Middle frontal gyrus (tissue), 1 donor: ENCODE measurements around the gene CCL2.

Source experiments
- DNase-seq: peaks from one replicate; pipeline ENCODE4 v3.0.0-alpha.2; 2015; ENCODE audit warnings: low spot score; ENCODE audit errors: extremely low spot score

The CCL2 gene

DNA sequence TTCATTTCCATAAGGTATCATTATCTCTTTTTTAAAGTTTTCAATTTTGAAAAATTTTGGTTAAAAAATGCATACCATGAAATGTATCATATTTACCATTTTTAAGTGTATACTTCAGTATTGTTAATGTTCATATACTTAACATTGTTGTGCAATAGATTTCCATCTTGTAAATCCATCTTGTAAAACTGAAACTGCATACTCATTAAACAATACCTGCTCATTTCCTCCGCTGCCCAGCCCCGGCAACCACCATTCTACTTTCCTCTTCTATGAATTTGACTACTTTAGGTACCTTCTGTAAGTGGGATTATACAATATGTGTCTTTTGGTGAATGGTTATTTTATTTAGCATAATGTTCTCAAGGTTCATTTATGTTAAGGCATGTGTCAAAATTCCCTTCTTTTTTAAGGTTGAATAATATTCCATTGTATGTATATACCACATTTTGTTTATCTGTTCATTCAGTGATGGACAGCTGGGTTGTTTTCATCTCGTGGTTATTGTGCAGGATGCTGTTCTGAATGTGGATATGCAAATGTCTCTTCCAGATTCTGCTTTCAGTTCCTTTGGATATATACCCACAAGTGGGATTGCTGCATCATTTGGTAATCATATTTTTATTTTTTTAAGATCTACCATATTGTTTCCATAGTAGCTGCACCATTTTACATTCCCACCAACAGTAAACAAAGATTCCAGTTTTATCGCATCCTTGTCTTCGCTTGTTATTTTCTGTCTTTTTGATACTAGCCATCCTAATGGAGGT is 6.7 kb downstream of the CCL2 start:
- DNase-seq, result no peak

DNA sequence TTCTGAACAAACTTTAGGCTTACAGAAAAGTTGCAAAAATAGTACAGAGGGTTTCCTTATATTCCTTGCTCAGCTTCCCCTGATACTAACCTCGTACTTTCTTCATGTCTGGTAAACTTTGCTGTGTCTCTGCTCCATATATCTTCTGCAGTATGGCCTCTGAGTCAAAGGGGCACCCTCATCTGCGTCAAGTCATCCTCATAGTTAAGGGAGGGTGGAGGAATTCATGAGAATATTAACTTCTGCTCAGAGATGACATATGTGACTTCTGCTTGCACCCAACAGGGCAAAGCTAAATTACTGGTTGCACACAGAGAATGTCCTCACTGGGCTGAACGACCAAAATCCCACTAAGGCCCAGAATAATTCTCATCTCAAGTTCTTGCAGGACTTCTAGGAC is 10.6 kb downstream of the CCL2 start:
- DNase-seq, result no peak

DNA sequence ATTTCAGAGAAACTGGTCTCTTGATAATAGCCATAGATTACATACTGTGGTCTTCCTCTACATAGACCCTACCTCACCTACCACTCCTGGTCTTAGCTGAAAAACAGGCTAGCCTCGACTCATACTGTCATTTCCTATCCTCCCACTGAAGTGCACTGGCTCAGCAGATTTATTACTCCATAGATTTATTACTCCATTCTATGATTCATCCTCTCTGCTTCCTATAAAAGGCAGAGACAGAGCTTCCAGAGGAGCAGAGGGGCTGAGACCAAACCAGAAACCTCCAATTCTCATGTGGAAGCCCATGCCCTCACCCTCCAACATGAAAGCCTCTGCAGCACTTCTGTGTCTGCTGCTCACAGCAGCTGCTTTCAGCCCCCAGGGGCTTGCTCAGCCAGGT is 14.9 kb downstream of the CCL2 start, which contains the start of gene CCL7:
Gene CCL7 (plus strand): TSS at position 253 of the 400 bp plus-strand sequence. CDS start 70 bp downstream, at position 323.
- no peak for DNase-seq

DNA sequence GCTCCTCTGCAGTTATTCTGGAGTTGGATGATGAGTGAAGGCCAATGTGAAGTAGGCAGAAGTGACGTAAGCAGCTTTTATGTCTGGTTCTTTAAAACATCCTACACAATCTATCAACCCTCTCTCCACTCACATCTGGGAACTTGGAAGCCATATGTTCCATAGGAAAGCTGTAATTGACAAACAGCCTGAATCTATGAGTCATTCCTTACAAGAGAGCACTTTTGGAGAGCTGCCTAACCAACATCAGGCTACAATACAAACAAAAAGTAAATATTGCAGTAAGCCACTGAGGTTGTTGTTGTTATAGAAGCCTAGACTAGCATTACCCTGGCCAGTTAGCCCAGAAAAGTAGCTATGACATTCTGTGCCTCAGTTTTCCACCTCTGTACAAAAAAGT is 20.8 kb downstream of the CCL2 start:
- no peak for DNase-seq

DNA sequence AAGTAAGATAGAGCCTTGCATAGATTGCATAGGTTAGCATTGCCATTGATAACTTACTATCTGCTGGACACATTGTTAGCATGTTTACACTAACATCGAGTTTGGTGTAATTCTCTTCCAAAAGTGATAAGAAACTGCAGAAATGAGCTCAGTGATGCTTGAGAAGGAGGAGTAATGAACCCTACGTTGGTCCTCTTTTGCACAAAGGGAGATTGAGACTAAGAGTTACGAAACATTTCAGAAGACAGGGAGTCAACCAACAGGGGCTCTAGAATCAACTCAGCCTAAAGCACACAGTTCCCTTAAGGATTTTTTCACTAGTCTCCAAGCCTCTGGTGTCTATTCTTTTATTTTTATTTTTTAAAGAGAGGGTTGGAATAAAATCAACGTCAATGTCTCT is 21.7 kb downstream of the CCL2 start:
- no peak for DNase-seq

DNA sequence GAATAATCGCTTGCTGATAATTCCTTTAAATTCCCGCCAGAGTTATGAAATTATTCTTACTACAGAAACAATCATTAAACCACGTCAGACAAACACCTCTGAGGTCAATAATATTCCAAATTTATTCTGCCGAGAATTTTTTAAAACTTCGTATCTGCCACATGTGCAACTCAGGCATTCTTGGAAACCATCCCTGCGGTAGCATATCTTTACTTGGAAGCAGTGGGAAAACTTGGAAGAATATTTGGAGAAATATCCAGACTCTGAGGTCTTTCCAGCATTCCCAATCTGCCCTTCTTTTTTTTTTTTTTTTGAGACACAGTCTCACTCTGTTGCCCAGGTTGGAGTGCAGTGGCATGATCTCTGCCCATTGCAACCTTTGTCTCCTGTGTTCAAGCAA is 28.5 kb downstream of the CCL2 start:
- no peak for DNase-seq

DNA sequence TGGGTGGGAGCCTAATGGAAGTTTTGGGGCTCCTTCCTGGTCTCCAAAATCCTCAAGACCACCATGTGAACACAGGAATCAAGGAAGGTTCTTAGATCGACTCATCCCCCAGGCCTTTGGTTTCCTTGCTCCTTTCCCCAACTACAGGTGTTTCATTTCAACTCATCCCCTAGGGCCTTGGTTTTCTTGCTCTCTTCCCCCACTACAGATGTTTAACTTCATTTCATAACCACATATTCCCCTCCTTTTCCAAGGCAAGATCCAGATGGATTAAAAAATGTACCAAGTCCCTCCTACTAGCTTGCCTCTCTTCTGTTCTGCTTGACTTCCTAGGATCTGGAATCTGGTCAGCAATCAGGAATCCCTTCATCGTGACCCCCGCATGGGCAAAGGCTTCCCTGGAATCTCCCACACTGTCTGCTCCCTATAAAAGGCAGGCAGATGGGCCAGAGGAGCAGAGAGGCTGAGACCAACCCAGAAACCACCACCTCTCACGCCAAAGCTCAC is 30.3 kb downstream of the CCL2 start, which contains the start of gene CCL11:
Gene CCL11 (plus strand): TSS at position 457 of the 507 bp plus-strand sequence. CDS start 67 bp downstream, outside the sequence.
- no peak for DNase-seq

DNA sequence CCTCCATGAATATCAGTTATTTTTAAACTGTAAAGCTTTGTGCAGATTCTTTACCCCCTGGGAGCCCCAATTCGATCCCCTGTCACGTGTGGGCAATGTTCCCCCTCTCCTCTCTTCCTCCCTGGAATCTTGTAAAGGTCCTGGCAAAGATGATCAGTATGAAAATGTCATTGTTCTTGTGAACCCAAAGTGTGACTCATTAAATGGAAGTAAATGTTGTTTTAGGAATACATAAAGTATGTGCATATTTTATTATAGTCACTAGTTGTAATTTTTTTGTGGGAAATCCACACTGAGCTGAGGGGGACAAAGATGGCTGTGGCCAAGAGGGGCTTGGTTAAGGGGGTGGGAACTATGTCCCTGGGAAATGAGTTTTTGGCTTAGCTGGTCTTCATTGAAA is 32.8 kb downstream of the CCL2 start:
- DNase-seq, result no peak

DNA sequence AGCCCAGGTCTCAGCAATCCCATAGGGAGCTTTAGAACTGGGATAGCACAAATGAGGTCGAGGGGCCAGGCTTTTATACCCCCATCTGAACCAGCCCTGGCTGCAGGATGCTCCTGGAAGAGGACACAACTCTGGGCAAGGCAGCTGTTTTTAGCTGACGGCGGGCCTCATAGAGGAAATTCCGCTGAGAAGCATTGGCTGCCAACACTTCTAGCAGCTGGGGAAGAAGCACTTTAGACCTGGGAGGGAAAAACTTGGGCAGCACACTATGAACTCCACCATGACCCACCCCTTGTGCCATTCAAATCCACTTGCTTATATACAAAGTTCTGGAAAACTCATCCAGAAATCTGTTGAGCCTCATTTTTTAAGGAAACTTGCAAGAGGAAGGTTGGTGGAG is 35.5 kb downstream of the CCL2 start:
- DNase-seq, result no peak

DNA sequence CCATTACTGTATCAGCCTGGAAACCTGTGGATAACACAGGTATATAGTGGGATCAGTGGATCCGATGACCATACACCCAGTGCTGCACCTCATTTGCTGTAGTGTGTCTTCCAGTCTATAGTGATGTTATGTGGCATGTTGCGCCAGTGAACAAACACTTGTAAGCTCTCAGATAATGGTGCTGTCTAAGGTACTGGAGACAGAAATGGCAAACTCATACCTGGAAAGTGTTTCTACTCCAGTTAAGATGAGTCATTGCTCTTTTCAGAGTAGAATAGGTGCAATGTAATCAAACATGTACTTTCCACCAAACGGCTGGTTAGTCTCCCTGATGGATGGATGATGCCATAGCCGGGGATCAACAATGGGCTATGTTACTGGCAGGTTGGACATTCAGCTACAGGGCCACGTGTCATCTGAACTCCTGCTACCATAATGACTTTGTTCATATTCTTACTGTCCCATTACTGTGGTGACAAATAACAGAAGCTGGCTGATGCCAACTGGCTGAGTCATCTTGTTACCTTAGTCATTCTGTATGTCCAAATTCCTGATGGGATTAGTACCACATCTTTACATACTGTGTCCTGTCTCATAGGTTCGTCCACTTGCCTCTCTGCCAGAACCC is 36.8 kb downstream of the CCL2 start:
- no peak for DNase-seq

DNA sequence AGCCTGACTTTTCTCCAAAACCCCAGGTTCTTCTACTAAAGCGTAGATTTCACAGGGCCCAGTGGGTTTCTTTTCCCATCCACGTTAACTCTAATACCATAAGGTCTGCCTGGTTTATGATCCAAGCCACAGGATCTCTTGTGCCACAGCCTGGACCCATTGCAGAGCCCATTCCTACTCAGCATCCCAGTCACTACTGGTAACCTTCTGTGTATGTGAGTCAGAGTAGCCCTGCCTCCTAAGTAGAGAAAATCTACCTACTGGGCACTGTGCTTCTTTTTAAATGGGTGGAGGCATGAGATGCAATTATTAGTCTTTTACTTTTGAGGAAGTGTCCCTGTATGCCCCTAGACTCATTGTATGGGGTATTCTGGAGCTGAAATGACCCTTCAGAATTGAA is 43.9 kb downstream of the CCL2 start:
- DNase-seq, result no peak

DNA sequence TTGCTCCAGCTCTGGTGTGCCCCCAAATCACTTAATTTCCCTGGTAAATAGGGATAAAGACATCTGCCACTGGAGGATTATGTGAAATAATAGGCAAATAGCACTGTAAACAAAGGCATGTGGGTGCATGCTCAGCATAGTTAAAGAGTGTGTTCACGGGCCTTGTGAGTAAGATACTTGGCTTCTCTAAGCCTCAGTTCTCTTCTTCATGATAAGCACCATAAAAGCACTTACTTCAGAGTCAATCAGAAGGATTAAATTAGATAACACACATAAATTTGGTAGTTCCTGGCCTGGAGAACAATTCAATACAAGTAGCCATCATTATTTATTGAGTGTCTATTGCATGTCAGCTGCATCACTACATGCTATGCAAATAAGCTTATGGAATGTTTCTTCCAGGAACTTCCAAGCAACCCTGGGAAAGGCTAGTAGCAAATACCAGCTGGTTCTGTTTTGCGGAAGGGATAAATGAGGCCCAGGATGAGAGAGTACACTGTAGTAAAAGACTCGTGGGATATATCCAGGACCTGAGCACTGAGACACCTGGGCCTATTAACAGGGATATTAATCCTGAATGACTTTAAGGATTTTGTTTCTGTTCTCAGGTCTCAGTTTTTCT is 45.0 kb downstream of the CCL2 start:
- DNase-seq, result no peak

DNA sequence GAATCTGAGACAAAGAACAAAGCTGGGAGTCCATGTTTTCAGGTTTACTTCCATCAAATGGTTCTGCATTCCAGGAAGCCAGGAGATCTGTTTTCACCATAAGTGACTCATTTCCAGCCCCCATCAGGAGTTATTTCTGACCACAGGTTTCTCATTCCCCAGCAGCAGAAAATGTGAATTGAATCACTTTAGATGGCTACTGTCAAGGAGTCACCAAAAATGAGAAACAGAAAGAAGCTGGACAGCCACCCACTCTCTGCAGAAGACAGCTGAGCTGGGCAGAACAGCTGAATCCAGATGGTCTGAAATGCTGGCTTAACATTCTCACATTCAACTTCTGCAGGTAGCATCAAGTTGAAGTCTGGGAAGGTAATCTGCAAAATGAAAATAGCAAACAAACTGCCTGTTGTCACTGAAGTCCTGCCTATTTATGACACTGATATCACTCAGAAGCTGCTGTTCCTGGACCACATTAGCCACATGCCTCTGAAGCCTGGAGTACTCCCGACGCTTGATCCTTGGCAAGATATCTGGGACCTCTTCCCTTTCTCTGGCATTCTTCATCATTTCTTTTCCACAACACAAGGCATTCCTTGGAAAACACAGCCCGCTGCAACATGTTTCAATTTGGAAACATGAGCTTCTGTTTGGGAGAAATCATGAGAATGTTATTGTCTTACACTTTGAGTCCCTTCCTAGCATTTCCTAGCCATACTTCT is 45.7 kb downstream of the CCL2 start:
- DNase-seq, result no peak

DNA sequence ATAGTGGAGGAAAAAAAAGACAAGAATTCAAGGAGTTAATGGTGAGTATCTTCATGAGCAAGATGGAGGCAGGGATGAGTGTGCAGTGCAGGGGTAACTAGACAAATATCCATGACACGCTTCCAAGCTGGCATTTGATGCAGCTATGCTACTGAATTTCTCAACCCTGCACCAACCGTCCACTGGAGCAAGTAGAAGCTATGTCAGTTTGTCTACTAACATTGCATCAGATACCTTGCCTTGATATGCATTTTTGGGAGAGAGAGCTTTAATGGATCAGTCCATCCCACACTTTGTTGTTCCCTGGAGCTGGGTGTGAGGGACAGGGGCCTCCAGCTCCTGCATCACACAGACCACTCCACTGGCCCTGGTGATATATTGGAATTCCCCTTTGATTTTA is 46.9 kb downstream of the CCL2 start:
- no peak for DNase-seq

DNA sequence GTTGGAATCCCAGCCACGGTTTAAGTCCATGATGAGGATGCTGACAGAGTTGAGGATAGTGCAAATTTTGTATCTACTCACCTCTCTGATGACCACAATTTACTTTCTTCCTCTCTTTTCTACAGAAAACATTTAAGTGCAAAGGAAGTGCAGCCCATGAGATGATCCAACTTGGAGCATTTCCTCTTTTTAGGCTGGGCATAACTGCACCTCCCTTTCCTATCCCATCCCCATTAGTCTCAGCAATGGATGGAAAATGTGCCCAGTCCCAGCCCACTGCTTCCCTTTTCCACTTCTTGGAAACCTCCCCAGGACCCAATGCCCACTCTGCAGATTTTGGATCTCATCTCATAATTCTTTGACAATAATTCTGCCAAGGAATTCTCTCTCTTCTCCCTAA is 47.6 kb downstream of the CCL2 start:
- no peak for DNase-seq

DNA sequence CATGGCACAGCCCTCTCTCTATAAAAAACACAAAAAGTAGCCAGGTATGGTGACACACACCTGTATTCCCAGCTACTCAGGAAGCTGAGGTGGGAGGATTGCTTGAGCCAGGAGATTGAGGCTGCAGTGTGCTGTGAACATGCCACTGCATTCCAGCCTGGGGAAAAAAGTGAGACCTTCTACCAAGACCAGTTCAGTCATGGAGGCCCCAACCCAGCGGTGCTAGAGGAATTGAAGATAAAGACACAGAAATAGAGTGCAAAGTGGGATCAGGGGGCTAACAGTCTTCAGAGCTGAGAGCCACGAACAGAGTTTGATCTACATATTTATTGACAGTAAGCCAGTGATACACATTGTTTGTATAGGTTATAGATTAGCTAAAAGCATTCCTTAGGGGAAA is 48.5 kb downstream of the CCL2 start:
- DNase-seq, result no peak

DNA sequence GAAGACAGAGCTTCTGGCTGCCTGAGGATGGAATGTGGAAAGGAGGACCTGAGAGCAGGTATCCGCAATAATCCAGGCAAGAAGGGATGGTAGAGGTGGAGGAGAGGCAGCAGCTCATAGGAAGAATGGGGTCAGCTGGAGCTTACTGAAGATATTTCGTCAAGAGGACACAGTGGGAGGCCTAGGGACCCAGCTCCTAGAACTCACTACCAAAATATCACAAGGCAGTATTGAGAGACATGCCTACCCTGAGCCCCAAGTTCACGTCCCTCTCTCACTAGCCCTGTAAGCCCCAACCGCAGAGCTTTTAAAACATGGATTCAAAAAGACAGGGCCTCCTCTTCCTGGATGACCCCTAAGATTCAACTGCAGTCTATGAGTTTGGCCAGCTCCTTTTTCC is 50.0 kb downstream of the CCL2 start:
- DNase-seq, result no peak

DNA sequence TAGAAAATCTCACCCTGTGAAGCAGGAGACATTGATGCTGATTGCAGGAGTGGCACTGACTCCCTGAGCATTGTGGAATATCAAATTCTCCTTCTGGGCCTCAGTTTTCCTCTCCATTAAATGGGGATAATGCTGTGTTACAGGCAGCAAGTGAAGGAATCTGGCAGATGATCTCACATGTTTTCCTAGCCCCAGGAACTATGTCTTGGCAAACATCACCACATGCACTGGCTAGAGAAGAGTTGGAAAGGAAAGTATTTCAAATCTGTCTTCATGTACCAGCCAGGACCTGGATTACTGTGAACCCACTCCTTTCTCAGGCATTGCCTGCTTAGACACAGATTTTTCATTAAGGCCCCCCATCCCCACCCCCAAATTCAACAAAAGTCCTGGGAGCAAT is 50.5 kb downstream of the CCL2 start:
- DNase-seq, result no peak

DNA sequence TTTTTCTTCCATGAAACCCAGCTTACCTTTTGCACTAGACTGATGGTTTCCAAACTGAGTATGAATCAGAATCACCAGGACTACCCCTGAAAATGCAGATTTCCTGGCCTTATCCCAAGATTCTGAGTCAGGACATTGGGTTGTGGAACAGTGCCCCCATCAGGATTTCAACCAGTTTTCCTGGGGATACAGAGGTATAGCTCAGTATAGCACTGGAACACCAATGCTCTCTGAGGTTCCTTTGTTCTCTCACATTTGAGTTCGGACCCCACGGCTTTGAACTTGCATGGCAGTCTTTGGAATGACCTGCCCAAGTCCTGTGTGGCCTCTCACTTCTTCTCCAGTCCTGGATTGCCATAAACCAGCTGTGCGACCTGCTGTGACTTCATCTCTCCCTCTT is 51.4 kb downstream of the CCL2 start:
- no peak for DNase-seq
